Skin of body (tissue), 2 donors: ENCODE results near the gene ACKR3. TPM values are rescaled to one million over a fixed set of nuclear protein-coding genes. Genes with fewer than 3 reads are reported as not detected.

Experiments used
- DNase-seq: peaks from one replicate; lab custom pipeline; 2025; lab: John Stamatoyannopoulos, UW
- total RNA-seq: library from RNA; depleted of rRNA; stranded (reverse); fragments of >200 nt; gene quantifications from one replicate; pipeline ENCODE4 v1.2.3, GENCODE V29; 2014

The ACKR3 gene
- total RNA-seq, 1 donor from 2014 or later = 27.3 TPM

DNA sequence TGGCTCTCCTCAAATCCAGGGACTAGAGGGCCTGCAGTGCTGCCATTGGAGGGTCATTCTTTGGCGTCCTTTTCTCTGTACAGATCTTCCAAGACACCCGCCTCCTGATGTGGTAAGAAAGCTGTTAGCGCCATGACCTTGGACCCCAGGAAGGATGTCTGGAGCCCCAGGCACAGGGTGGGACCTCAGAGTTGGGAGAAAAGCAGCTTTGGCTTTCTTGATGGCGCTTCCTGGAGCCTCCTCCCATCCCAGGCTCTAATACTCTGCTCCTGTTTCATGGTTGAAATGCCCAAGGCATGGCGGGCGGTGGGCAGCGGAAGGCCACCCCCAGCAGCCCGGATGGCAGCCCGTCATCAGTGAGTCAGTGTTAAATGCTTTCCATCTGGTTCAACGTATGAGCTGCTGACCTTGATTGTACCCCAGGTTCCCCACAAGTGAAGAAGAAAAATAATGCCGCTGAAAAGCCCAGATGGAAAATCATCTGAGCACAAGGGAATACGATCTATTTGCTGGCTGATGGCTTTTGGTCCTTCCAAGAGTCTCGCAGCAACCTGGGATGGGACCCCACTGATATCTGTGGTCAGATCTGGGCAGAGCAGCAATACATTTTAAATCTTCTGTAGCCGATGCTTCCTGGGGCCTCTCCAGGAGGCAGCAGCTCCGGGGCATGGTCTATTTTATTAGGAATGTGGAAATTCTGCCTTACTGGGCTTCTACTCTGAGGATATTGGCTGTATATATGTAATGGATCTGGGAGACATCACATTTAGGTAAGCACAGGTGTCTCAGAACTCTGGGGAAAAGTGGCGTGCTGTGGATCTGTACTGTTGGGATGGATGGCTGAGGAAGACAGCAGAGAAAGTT, 15.1 kb downstream of the ACKR3 start:
- DNase-seq = no peak

DNA sequence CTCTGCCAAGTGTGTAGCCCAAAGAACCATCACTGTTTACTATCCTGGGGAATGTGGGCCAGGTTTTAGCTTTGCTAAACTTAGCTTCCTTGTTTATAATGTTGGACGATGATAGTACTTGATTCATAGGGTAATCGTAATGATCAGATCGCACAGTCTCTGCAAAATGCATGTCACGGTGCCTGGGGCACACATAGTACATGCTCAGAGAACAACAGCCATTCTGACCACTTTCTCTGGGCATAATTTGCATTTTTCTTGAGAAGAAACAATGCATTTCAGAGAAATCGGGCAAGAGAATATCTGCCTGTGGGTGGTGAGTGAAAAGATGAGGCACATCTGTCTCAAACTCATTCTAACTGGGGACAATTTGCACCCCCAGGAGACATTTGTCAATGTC, 16.3 kb downstream of the ACKR3 start:
- DNase-seq = no peak

- no peak for DNase-seq
Observed at GRCh38 chr2:236587861-236588815, 18.5 kb downstream of the ACKR3 start.

DNA sequence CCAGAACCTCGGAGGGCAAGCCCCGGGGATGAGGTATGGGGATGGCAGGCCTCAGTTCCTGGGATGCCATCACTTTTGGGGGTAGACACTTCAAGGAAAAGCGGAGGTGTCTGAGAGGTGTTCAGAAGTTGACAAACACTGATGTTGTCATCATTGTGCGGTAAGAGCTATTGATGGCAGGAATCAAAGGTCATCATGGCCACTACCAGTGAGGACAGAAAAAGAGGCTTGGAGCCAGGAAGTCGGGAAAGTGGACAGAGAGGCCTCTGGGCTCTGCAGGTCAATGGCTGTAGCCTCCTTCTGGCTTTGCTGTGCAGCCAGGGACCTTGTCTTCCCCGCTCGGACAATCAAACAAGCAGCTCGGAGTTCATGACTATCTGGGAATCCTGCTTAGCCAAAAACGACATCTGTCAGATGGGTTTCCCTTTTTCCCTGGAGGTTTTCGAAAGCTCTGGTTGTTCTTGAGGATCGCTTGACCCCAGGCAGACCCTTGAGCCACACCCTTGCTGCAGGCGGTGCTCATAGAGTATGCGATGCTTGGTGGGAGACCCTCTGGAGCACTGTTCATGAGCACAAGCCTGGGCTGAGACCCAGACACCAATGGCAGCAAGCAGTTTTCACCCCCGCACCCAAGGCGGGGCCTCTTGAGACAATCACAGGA, 19.4 kb downstream of the ACKR3 start:
- DNase-seq = no peak

- no peak for DNase-seq
Observed at GRCh38 chr2:236590846-236591245, 21.2 kb downstream of the ACKR3 start.

DNA sequence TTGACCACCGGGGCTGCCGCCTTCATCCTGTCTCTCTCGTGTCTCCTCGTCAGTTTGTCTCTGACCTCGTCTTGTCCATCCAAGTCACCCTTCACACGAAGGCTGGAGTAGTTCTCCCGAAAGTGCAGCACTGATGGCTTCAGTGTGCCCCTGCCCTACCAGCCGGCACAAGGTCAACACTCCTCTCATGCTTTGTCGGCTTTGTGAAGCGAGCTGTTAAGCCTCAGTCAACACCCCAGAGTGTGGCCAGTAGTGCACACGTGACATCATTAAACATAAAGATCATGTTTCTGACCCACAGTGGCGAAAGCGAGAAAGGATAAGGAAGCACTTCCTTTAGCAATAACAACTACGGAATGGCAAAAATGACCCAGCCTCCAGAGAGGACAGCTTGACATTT, 23.2 kb downstream of the ACKR3 start:
- no peak for DNase-seq

GRCh38 chr2:236593531-236593930, 23.9 kb downstream of the ACKR3 start:
- no peak for DNase-seq

GRCh38 chr2:236593956-236594355, 24.3 kb downstream of the ACKR3 start:
- no peak for DNase-seq

DNA sequence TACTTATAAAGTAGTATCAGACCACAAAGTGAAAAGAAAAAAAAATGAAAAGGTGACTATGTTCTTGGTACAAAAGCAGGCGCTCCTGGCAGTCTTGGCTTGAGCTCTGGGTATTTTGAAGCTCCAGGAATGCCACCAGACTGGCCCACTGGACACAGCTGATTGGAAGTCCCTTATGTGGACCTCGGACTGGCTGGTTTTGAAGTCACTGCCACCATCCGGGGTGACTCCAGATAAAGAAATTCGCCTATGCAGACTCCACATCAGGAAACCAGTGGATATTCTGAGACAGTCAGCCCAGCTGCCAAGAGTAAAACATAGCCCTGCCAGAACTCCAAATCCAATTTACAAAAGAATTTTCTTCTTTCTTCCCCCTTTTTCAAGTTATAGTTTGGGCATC, 28.0 kb downstream of the ACKR3 start:
- DNase-seq = no peak

- no peak for DNase-seq
Observed at GRCh38 chr2:236599059-236599458, 29.4 kb downstream of the ACKR3 start.

DNA sequence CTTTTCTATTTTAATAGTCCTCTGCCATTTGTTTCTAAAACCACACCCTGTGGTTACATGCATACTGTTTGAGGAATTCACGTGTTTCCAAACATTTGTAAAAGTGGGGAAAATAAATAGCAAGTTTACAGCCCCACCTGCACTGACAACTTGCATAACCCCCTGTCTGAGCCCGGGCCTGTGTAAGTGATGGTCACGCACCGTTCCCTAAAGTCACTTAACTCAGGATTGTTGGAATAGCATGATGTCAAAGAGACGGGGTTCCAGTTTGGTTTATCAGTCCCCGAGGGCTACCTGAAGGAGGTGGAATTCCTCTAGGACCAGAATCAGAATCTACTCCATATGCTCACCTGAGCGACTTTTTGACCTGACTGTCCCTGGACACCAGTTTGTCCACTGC, 30.5 kb downstream of the ACKR3 start:
- DNase-seq = no peak

- DNase-seq = no peak
Observed at GRCh38 chr2:236600892-236601291, 31.3 kb downstream of the ACKR3 start.

DNA sequence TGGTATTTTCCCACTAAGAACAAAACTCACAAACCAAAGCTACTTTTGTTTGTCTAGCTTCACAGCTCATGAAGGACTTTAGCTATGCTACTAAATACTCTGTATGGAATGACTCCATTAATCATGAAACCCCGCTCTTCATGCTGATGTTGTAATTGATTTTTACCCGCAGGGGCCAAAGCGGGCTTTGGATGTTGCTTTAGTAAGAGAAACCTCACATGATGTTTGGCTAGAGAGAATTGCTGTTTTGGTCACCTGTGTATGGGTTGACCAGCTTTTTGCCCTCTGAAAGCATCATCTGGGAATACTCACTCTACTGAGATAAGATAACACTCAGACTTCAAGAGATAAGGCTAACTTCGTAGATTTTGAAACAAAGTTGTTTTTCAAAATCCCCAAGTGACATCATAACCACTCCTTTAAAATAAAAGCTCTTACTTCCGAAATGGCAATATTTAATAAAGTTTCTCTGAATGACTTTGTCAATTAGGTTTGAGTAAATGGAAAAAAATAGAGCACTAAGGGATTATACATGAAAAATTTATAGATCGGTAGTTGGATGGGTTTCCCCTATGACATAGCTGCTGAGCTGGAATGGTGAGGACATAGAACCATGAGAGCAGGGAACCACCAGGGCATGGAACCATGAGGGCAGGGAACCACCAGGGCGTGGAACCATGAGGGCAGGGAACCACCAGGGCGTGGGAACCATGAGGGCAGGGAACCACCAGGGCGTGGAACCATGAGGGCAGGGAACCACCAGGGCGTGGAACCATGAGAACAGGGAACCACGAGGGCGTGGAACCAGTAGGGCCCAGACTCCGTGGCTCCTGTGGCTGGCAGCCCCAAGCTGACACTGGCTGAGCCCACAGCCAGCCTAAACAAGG, 31.9 kb downstream of the ACKR3 start:
- no peak for DNase-seq

GRCh38 chr2:236602678-236603077, 33.1 kb downstream of the ACKR3 start:
- DNase-seq = no peak

- DNase-seq = no peak
Observed at GRCh38 chr2:236603361-236604015, 33.9 kb downstream of the ACKR3 start.

GRCh38 chr2:236604575-236605344, 35.1 kb downstream of the ACKR3 start:
- no peak for DNase-seq

DNA sequence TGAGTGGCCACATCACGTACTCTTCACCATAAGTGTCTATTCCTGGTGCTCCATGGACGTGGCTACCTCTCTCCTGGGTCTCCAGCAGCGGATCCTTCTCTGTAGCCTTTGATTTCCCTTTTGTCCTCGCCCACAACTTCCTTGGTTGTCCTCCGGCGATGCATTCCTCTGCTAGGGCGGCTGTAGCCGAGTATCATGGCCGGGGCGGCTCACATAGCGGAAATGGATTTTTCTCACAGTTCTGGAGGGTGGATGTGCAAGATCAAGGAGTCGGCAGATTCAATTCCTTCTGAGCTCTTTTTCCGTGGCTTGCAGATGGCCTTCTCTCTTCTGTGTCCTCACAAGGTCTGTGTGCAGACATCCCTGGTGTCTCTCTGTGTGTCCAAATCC, 35.7 kb downstream of the ACKR3 start:
- no peak for DNase-seq

- no peak for DNase-seq
Observed at GRCh38 chr2:236606023-236606422, 36.4 kb downstream of the ACKR3 start.

DNA sequence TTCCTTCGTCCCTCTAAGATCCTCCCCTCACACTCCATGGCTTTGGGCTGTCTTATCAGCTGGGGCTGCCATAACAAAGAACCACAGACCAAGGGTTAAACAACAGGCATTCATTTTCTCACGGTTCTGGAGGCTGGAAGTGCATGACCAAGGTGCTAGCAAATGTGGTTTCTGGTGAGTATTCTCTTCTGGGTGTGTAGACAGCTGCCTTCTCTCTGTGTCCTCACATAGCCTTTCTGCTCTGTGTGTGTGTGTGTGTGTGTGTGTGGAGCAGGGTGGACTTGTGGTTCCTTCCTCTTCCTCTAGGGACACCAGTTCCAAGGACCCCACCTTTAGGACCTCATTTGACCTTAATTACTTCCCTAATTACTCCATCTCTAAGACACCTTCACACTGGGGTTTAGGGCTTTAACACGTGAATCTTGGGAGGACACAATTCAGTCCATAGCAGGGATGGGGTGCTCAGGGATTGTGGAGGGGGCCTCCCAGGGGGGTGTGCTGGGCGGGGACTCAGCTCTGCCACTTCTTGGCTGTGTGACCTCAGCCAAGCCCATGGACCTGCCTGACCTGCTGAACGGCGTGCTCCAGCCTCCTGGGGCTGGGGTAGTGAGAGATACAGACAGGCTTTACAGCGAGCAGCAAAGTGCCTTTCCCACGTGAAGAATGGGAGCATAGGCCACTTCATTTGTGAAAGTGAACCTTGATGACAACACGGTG, 38.0 kb downstream of the ACKR3 start:
- no peak for DNase-seq
